Erythroblast (primary cell): ENCODE measurements around the gene DHX38.

Source experiments
- GATA1 ChIP-seq: IDR thresholded peaks from 2 replicates; pipeline ENCODE4 v1.6.1; 2011; ENCODE audit warnings: low read depth, mild to moderate bottlenecking, control low read depth, low read length, moderate library complexity
- POLR2A ChIP-seq: IDR thresholded peaks from 2 replicates; pipeline ENCODE4 v1.6.1; 2011; ENCODE audit warnings: mild to moderate bottlenecking, low read length

DNA sequence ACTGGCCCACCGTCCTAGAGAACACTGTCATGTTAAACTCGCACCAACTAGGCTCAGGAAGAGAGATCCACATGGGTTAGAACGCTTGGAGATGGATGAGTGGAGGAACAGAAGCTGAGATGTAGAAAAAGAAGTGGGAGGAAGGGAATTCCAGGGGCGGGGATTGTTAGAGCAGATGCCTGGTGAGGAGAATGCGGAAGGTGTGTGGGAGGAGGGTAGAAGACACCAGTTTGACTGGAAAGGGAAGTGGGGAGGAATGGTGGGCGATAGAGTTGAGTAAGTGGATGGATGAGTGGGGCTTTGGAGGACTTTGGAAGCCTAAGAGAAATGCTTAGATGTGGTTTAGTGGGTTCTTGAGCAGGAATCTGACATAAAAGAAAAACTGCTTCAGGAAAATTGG is 37.4 kb downstream of the DHX38 start:
- TF ChIP-seq POLR2A = no peak
- TF ChIP-seq GATA1 = no peak
